Activated naive CD4-positive, alpha-beta T cell treated with anti-CD3 and anti-CD28 coated beads, Interleukin-2, amount 10 ng/mL, durations not matched to agents 7 days and 5 days (primary cell): Measurements from ENCODE around the gene PCLO.

Experiments
- CTCF ChIA-PET: fragments of 350-600 bp; sonication (Branson Sonifier 250); formaldehyde crosslinking; loops from one replicate; lab custom pipeline; 2021; ENCODE audit warnings: antibody characterized with exemption; lab: Charles Lee
- DNase-seq: peaks from one replicate; pipeline ENCODE4 v3.0.0-alpha.2; 2020
- H3K27ac Mint-ChIP-seq: one replicate; pipeline ENCODE4 v1.8.0; 2021; ENCODE audit warnings: mild to moderate bottlenecking, moderate library complexity, mixed read lengths
- H3K27me3 Mint-ChIP-seq: one replicate; pipeline ENCODE4 v1.8.0; 2021; ENCODE audit warnings: mild to moderate bottlenecking, mixed read lengths
- H3K36me3 Mint-ChIP-seq: one replicate; pipeline ENCODE4 v1.8.0; 2021; ENCODE audit warnings: mixed read lengths
- H3K4me1 Mint-ChIP-seq: one replicate; pipeline ENCODE4 v1.8.0; 2021; ENCODE audit warnings: mixed read lengths
- H3K4me3 Mint-ChIP-seq: one replicate; pipeline ENCODE4 v1.8.0; 2021; ENCODE audit warnings: mild to moderate bottlenecking, moderate library complexity, mixed read lengths
- H3K9me3 Mint-ChIP-seq: one replicate; pipeline ENCODE4 v1.8.0; 2021; ENCODE audit warnings: mixed read lengths

The PCLO gene

DNA sequence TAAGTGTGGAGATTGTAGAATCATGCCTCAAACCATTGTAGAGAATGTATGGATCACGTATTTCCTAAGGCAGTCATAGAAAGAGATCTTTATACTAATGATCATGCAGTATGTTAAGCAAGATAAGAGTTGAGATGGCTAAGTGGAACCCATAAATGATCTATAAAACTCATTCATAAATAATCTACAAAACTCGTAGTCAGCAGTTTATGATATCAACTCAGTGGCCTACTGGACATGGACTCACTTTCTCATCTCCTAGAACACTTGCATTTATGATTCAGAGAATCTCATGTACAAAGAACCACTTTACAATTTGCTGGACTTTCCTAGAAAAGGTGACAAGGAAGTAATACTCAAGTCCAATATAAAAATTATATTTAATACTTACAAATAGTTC, 339.6 kb downstream of the PCLO start:
- Mint-ChIP-seq H3K4me3 (no peak overlapping the region), H3K27ac (no peak overlapping the region), H3K9me3 (no peaks in the 10 kb centered on the region), H3K4me1 (no peaks in the 10 kb centered on the region), H3K36me3 (no peaks in the 10 kb centered on the region), H3K27me3 (no peaks in the 10 kb centered on the region)
- no peak for DNase-seq
- CTCF ChIA-PET = no interaction called here

DNA sequence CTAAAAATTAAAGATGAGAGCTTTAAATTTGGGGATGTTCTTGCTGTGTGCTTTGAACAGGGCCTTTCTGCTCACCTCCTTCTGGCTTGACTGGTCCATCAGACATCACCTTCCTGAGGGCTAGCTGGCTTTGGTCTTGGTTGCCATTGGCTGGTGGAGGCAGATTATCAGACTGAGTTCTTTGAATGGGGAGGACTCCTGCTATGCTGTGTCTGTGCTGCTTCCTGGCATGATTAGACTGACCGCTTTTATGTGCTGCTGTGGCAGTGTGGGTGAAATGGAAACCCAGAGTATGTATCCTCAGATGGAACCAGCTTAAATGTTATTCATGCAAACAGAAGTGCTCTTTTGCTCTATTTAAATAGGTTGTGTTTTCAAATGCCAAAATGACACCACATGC, 341.6 kb downstream of the PCLO start:
- Mint-ChIP-seq H3K36me3 (no peaks in the 10 kb centered on the region), H3K27ac (no peak overlapping the region), H3K27me3 (no peaks in the 10 kb centered on the region), H3K4me3 (no peak overlapping the region), H3K9me3 (no peaks in the 10 kb centered on the region), H3K4me1 (no peaks in the 10 kb centered on the region)
- no peak for DNase-seq
- CTCF ChIA-PET = no interaction called here

DNA sequence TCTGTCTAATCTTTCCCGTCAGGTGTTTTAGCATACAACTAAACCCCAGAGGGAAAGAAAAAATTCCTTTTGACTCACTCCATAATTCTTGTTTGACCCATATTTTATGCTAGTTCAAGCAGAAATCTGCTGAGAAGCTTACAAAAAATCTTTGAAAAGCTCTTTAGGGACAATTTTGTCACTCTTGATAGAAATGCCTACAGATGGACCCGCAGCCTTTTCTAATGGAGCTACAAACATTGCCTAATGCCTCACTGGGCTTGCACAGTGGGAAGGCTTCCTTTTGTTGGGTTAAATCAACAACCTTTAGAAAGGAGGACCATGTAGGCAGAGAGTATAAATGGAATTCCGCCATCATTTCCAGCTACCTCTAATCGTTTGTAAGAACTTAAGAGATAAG, 344.5 kb downstream of the PCLO start:
- Mint-ChIP-seq H3K36me3 (no peaks in the 10 kb centered on the region), H3K4me1 (no peaks in the 10 kb centered on the region), H3K4me3 (no peak overlapping the region), H3K9me3 (no peaks in the 10 kb centered on the region), H3K27ac (no peak overlapping the region), H3K27me3 (no peaks in the 10 kb centered on the region)
- CTCF ChIA-PET = no interaction called here
- DNase-seq = no peak

DNA sequence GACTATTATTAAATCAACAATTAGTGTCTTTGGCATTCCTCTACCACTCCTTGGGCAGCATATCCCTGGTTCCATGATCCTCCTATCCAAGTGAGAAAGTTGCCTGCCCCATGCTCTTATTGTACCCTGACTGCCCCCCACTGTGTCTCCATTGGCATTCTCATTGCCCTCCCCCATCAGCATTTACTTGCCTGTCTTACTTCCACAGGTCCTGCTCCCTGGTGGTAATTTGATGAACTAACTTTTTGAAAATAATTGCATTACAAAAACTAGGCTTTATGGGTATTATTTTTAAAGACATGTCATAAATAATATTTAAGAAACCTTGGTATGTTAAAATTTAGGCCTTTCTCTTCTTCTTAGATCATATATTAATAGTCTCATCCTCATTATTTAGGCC, 346.4 kb downstream of the PCLO start:
- no peaks in the 10 kb centered on the region for H3K9me3 Mint-ChIP-seq
- H3K27ac Mint-ChIP-seq = no peak overlapping the region
- no peaks in the 10 kb centered on the region for H3K27me3 Mint-ChIP-seq
- CTCF ChIA-PET = no interaction called here
- no peak overlapping the region for H3K4me3 Mint-ChIP-seq
- DNase-seq = no peak
- H3K4me1 Mint-ChIP-seq = no peaks in the 10 kb centered on the region
- no peaks in the 10 kb centered on the region for H3K36me3 Mint-ChIP-seq

DNA sequence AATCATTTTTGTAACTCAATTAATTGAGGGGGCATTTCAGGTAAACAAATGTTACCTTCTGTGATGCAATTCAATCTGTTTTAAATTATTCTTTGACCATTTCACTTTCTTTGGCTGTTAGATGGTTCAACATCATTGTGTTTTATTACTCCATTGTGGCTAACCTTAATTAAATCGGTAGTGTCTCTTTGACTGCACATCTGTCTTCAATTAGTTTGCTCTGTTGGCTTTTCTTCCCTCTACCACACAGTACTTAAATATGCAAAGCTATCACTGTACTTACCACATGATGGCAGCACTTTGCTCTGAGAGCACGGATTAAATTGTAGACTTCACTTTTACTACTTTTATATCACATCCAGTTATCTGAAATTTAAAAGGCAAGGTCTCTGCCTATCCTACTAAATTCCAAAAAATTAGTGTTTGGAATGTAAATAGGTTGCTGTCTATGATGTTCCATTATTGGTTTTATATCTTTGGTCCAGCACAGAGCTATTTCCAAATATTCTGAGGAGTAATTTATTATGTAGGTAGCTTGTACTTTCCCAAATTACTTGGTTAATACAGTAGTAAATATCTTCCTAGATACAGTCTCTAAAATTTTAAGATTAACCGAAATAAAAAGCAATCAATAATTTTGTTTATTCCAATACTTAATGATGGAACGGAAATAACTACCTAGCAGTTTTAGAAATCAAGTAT, 352.0 kb downstream of the PCLO start:
- H3K9me3 Mint-ChIP-seq = no peaks in the 10 kb centered on the region
- no peaks in the 10 kb centered on the region for H3K27me3 Mint-ChIP-seq
- no peaks in the 10 kb centered on the region for H3K4me1 Mint-ChIP-seq
- CTCF ChIA-PET = interaction anchor here (0.6 to 1.7 kb wide), 5 partner anchors 12 to 493 kb away, joined by 3 to 4 read pairs (median 3); no protein-coding TSS in a partner anchor
- DNase-seq = no peak
- H3K36me3 Mint-ChIP-seq = no peaks in the 10 kb centered on the region
- H3K27ac Mint-ChIP-seq = no peak overlapping the region
- H3K4me3 Mint-ChIP-seq = no peak overlapping the region

DNA sequence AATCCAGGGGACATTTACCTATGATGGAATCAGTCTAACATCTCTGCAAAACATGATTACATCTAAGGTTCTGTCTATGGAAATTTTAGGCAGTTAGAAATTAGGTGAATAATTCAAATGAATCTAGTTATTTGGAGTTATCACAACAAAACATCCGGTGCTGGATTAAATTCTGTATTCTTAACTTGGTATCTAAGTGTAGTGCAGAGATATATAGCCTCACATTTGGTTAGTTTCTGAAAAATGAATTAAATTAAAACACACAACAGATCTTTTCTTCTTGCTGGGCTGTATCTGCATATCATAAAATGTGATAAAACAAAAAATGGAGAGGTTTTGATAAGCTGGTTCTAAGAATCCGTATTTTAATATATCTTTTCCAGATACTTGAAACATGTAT, 354.1 kb downstream of the PCLO start:
- DNase-seq = no peak
- Mint-ChIP-seq H3K9me3 (no peaks in the 10 kb centered on the region), H3K4me1 (no peaks in the 10 kb centered on the region), H3K4me3 (no peak overlapping the region), H3K36me3 (no peaks in the 10 kb centered on the region), H3K27ac (no peak overlapping the region), H3K27me3 (no peaks in the 10 kb centered on the region)
- CTCF ChIA-PET = no interaction called here

DNA sequence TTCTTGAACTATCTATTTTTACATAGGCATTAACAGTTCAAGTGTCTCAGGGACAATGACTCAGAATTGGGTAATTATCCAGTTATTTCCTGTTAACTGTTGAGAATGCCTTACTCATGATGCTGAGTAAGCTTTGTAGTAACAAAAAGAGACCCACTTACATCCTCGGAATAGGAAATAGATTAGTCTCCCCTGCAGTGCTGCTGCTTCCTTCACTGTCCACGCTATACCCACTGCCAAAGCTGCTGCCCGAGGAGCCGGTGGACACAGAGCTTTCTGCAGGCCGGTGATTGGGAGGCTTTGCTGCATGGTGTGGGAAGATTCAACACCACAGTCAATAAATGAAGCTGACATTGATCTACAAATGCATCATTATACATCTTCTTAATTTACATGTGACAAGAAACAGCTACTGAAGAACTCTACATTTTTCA, 357.1 kb downstream of the PCLO start:
- Mint-ChIP-seq H3K27me3 (no peaks in the 10 kb centered on the region), H3K4me3 (no peak overlapping the region), H3K9me3 (no peaks in the 10 kb centered on the region), H3K27ac (no peak overlapping the region), H3K36me3 (no peaks in the 10 kb centered on the region), H3K4me1 (no peaks in the 10 kb centered on the region)
- CTCF ChIA-PET = no interaction called here
- no peak for DNase-seq

DNA sequence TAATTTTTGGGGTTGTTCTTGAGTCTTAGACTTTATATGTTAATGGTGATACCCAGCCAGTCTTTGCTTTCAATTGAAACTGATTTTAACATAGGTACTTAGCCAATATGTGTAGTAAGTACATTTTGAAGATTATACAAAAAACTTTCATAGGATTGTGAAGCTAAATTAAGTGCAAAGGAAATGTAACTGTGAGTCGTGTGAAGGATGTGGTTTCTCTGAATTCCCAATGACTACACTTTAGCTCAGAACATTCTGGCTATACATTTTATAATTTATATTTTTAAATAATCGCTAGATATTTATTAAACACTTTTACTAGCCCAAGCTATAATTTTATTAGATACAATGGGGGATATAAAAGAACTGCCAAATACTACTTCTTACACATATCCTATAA, 359.3 kb downstream of the PCLO start:
- no peak overlapping the region for H3K4me3 Mint-ChIP-seq
- H3K27ac Mint-ChIP-seq = no peak overlapping the region
- no peaks in the 10 kb centered on the region for H3K4me1 Mint-ChIP-seq
- CTCF ChIA-PET = no interaction called here
- no peaks in the 10 kb centered on the region for H3K9me3 Mint-ChIP-seq
- no peak for DNase-seq
- no peaks in the 10 kb centered on the region for H3K27me3 Mint-ChIP-seq
- no peaks in the 10 kb centered on the region for H3K36me3 Mint-ChIP-seq

DNA sequence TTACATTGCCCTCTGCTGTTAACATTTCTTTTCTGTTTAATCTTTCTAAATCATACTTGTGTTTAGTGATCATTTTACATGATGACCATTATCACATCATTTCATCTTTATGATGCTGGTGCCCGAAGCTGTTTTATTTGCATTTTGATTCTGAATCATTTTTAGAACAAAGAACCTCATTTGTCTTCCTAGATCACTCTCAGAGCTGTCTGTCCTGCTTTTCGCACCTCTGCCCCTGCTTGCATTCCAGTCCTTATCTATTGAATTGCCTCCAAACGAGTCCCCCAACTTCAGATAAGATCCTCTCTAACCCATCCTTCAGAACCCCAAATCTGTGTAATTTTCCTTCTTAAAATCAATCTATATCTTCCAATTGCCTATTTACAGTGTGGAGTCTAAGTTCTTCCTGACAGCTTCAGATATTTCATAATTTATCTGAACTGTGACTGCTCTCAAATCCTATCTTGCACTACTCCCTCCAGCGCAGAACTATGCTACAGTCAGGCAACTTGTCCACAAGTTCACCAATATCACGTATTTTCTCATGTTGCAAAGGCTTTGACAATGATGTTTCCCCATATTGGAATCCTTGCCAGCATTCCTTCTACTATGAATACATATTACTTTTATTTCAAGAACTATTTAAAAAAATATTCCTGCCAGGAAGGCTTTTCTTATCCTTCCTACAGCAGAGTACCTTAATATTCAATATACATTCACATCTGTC, 372.6 kb downstream of the PCLO start:
- H3K36me3 Mint-ChIP-seq = no peaks in the 10 kb centered on the region
- no peak overlapping the region for H3K4me3 Mint-ChIP-seq
- H3K4me1 Mint-ChIP-seq = no peaks in the 10 kb centered on the region
- H3K27ac Mint-ChIP-seq = no peak overlapping the region
- no peaks in the 10 kb centered on the region for H3K27me3 Mint-ChIP-seq
- CTCF ChIA-PET = no interaction called here
- DNase-seq = no peak
- H3K9me3 Mint-ChIP-seq = no peaks in the 10 kb centered on the region

DNA sequence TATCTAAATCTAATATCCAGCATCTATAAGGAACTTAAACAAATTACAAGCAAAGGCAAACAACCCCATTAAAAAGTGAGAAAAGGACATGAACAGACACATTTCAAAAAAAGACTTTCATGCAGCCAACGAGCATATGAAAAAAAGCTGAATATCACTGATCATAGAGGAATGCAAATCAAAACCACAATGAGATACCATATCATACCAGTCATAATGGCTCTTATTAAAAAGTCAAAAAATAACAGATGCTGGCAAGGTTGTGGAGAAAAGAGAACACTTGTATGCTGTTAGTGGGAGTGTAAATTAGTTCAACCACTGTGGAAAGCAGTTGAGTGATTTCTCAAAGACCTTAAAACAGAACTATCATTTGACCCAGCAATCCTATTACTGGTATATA, 384.7 kb downstream of the PCLO start:
- no peaks in the 10 kb centered on the region for H3K36me3 Mint-ChIP-seq

DNA sequence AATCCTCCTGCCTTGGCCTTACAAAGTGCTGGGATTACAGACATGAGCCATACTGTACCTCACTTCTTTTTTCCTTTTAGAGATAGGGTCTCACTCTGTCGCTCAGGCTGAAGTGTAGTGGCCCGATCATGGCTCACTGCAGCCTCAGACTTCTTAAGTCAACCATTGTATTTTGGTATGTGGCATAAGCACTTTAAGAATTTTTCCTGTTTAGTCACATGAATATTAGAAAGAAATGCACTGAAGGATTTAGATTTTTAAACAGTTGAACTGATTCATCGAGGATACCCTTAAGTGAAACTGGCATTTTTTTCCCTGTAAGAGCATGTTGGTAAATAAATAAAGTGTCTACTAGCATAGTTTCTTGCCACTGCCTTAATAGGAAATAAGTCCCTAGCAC, 399.8 kb downstream of the PCLO start:
- Mint-ChIP-seq H3K27me3 (no peaks in the 10 kb centered on the region), H3K4me3 (no peak overlapping the region), H3K36me3 (no peaks in the 10 kb centered on the region), H3K27ac (no peak overlapping the region), H3K9me3 (no peaks in the 10 kb centered on the region), H3K4me1 (no peaks in the 10 kb centered on the region)
- CTCF ChIA-PET = no interaction called here
- no peak for DNase-seq

More for the DNA sequence above, 384.7 kb downstream of the PCLO start:
- CTCF ChIA-PET = no interaction called here
- no peaks in the 10 kb centered on the region for H3K9me3 Mint-ChIP-seq
- no peak overlapping the region for H3K27ac Mint-ChIP-seq
- no peaks in the 10 kb centered on the region for H3K4me1 Mint-ChIP-seq
- no peaks in the 10 kb centered on the region for H3K27me3 Mint-ChIP-seq
- H3K4me3 Mint-ChIP-seq = no peak overlapping the region
- no peak for DNase-seq

DNA sequence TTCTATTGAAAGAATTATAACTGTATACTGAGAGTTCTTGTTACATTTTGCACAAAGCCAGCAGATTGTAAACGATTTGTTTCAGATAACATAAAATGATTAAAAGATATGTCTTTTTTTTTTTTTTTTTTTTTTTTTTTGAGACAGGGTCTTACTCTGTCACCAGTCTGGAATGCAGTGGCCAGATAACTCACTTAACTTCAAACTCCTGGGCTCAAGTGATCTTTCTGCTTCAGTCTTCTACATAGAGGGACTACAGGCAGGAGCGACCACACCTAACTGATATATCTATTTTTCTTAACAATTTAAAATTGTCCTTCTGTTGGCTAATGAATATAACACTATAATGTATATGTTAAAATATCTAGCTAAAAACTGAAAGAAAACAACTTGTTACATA, 401.9 kb downstream of the PCLO start:
- no peaks in the 10 kb centered on the region for H3K4me1 Mint-ChIP-seq
- no peak overlapping the region for H3K4me3 Mint-ChIP-seq
- CTCF ChIA-PET = no interaction called here
- no peak for DNase-seq
- no peak overlapping the region for H3K27ac Mint-ChIP-seq
- no peaks in the 10 kb centered on the region for H3K36me3 Mint-ChIP-seq
- H3K27me3 Mint-ChIP-seq = no peaks in the 10 kb centered on the region
- H3K9me3 Mint-ChIP-seq = no peaks in the 10 kb centered on the region

DNA sequence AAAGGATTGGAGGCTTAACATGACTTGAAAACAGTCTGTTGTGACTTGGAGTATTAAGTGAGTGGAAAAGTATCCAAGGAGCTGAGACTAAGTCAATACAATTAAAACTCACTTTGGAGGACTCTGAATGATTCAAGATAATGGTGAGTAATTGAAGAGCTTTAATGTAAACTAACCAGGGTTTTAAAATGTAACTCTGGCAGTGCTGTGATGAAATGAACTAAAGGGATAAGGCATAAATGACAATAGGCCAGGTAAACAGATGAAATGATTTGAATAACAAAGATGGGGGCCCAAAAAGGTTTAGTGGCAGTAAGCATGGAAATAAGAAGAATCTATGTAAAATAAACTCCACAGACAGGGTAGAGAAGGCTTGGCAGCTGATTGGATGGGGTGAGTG, 402.6 kb downstream of the PCLO start:
- no peaks in the 10 kb centered on the region for H3K4me1 Mint-ChIP-seq
- CTCF ChIA-PET = no interaction called here

DNA sequence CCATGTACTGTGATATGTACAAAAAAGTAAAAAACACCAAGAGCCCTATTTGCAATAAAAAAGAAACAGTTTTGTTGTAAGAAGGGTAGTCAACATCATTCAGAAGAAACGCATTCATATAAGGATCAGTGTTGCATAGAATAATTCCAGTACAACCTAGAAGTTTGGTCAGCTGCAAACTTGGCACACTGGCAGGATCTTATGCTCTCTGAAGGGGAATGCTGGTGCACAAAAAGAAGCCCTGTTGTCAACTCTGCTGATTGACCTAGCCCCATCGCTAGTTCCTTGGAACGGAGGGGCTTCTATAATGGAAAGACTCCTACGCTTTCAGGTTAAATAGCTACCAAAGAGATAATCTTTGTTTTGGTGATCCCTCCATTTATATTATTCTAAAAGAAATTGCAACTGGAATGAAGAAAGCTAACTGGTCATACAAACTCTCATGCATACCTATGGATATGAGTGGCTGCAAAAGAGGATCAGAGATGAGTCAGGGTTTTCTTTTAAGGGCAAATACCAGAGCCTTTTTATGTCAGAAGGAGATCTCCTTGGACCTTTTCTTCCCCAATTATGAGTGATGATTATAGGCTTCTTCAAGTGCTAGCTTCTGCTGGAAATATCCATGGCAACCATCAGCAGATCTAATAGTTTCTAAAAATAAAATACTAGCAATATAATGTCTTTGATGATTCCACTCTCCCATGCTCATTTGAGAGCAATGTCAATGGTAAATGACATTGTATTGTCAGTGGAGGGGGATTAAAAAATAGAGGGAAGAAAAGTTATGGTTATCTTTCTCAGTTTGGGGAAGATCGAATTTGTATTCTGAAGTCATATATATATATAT, 406.8 kb downstream of the PCLO start:
- CTCF ChIA-PET = no interaction called here
- no peak for DNase-seq
- Mint-ChIP-seq H3K36me3 (no peaks in the 10 kb centered on the region), H3K27ac (no peak overlapping the region), H3K4me3 (no peak overlapping the region), H3K4me1 (no peaks in the 10 kb centered on the region), H3K9me3 (no peaks in the 10 kb centered on the region), H3K27me3 (no peaks in the 10 kb centered on the region)

More for the DNA sequence above, 402.6 kb downstream of the PCLO start:
- no peak for DNase-seq
- Mint-ChIP-seq H3K36me3 (no peaks in the 10 kb centered on the region), H3K9me3 (no peaks in the 10 kb centered on the region), H3K27me3 (no peaks in the 10 kb centered on the region), H3K4me3 (no peak overlapping the region), H3K27ac (no peak overlapping the region)
